Skeletal muscle satellite cell (primary cell): ENCODE measurements around the gene ASPDH.

Source experiments
- H3K27me3 ChIP-seq: 2 replicates; pipeline ENCODE4 v1.7.0; 2013; ENCODE audit warnings: low read length; ENCODE audit not compliant: control insufficient read depth, insufficient read depth
- H3K36me3 ChIP-seq: 2 replicates; pipeline ENCODE4 v1.7.0; 2013; ENCODE audit warnings: mild to moderate bottlenecking, control low read depth, low read length; ENCODE audit not compliant: insufficient read depth
- H3K4me1 ChIP-seq: 2 replicates; pipeline ENCODE4 v1.7.0; 2013; ENCODE audit warnings: low read length; ENCODE audit not compliant: control insufficient read depth, insufficient read depth
- H3K4me2 ChIP-seq: 2 replicates; pipeline ENCODE4 v1.7.0; 2013; ENCODE audit warnings: mild to moderate bottlenecking, low read length
- H3K4me3 ChIP-seq: 2 replicates; pipeline ENCODE4 v1.7.0; 2013; ENCODE audit warnings: low read length
- H3K9ac ChIP-seq: 2 replicates; pipeline ENCODE4 v1.7.0; 2013; ENCODE audit warnings: mild to moderate bottlenecking, low read depth, low read length, moderate library complexity
- H3K9me3 ChIP-seq: replicated peaks from 2 replicates; pipeline ENCODE4 v1.7.0; 2013; ENCODE audit warnings: mild to moderate bottlenecking, control low read depth, low read length

The ASPDH gene

GRCh38 chr19:50500060-50500752 lies 13.5 kb downstream of the ASPDH start:
- no peak overlapping the region for H3K9ac ChIP-seq
- no peaks in the 10 kb centered on the region for H3K9me3 ChIP-seq
- no peaks in the 10 kb centered on the region for H3K36me3 ChIP-seq
- H3K4me3 ChIP-seq, result no peak overlapping the region
- peaks cover 49% of the 10 kb centered on the region for H3K27me3 ChIP-seq
- H3K4me2 ChIP-seq, result no peak overlapping the region
- H3K4me1 ChIP-seq, result no peaks in the 10 kb centered on the region

- Histone ChIP-seq H3K9me3 (no peaks in the 10 kb centered on the region), H3K27me3 (peaks cover 60% of the 10 kb centered on the region), H3K4me1 (no peaks in the 10 kb centered on the region), H3K4me3 (no peak overlapping the region), H3K9ac (no peak overlapping the region), H3K36me3 (no peaks in the 10 kb centered on the region), H3K4me2 (no peak overlapping the region)
Observed at GRCh38 chr19:50498219-50499056, 15.3 kb downstream of the ASPDH start.

- H3K9ac ChIP-seq, result no peak overlapping the region
- no peak overlapping the region for H3K4me2 ChIP-seq
- no peak overlapping the region for H3K4me3 ChIP-seq
- H3K36me3 ChIP-seq, result no peaks in the 10 kb centered on the region
- peaks cover 69% of the 10 kb centered on the region for H3K27me3 ChIP-seq
- H3K4me1 ChIP-seq, result no peaks in the 10 kb centered on the region
- H3K9me3 ChIP-seq, result no peaks in the 10 kb centered on the region
Observed at GRCh38 chr19:50497022-50497405, 16.7 kb downstream of the ASPDH start.

- no peak overlapping the region for H3K9ac ChIP-seq
- H3K36me3 ChIP-seq, result no peaks in the 10 kb centered on the region
- no peak overlapping the region for H3K4me3 ChIP-seq
- no peaks in the 10 kb centered on the region for H3K4me1 ChIP-seq
- no peaks in the 10 kb centered on the region for H3K9me3 ChIP-seq
- peaks cover 72% of the 10 kb centered on the region for H3K27me3 ChIP-seq
- no peak overlapping the region for H3K4me2 ChIP-seq
Observed at GRCh38 chr19:50496189-50497021, 17.3 kb downstream of the ASPDH start.

GRCh38 chr19:50495020-50495531 lies 18.6 kb downstream of the ASPDH start:
- H3K36me3 ChIP-seq, result no peaks in the 10 kb centered on the region
- no peak overlapping the region for H3K4me2 ChIP-seq
- no peak overlapping the region for H3K4me3 ChIP-seq
- peaks cover 69% of the 10 kb centered on the region for H3K27me3 ChIP-seq
- no peaks in the 10 kb centered on the region for H3K9me3 ChIP-seq
- H3K4me1 ChIP-seq, result no peaks in the 10 kb centered on the region
- no peak overlapping the region for H3K9ac ChIP-seq

- no peaks in the 10 kb centered on the region for H3K36me3 ChIP-seq
- H3K27me3 ChIP-seq, result peaks cover 69% of the 10 kb centered on the region
- H3K9ac ChIP-seq, result no peak overlapping the region
- no peak overlapping the region for H3K4me2 ChIP-seq
- no peaks in the 10 kb centered on the region for H3K9me3 ChIP-seq
- no peak overlapping the region for H3K4me3 ChIP-seq
- no peaks in the 10 kb centered on the region for H3K4me1 ChIP-seq
Observed at GRCh38 chr19:50494186-50495019, 19.3 kb downstream of the ASPDH start.

GRCh38 chr19:50493171-50493570 lies 20.5 kb downstream of the ASPDH start:
- no peak overlapping the region for H3K4me2 ChIP-seq
- H3K4me1 ChIP-seq, result no peaks in the 10 kb centered on the region
- peaks cover 71% of the 10 kb centered on the region for H3K27me3 ChIP-seq
- no peaks in the 10 kb centered on the region for H3K9me3 ChIP-seq
- no peaks in the 10 kb centered on the region for H3K36me3 ChIP-seq
- no peak overlapping the region for H3K4me3 ChIP-seq
- H3K9ac ChIP-seq, result no peak overlapping the region

- Histone ChIP-seq H3K4me1 (no peaks in the 10 kb centered on the region), H3K36me3 (no peaks in the 10 kb centered on the region), H3K27me3 (peaks cover 68% of the 10 kb centered on the region)
Observed at GRCh38 chr19:50492303-50493052, 21.2 kb downstream of the ASPDH start.

GRCh38 chr19:50490991-50491472 lies 22.7 kb downstream of the ASPDH start:
- no peaks in the 10 kb centered on the region for H3K9me3 ChIP-seq
- no peaks in the 10 kb centered on the region for H3K36me3 ChIP-seq
- H3K27me3 ChIP-seq, result peaks cover 68% of the 10 kb centered on the region
- no peak overlapping the region for H3K9ac ChIP-seq
- no peaks in the 10 kb centered on the region for H3K4me1 ChIP-seq
- H3K4me3 ChIP-seq, result no peak overlapping the region
- H3K4me2 ChIP-seq, result no peak overlapping the region

More at GRCh38 chr19:50492303-50493052, 21.2 kb downstream of the ASPDH start:
- no peak overlapping the region for H3K4me2 ChIP-seq
- H3K4me3 ChIP-seq, result no peak overlapping the region
- H3K9ac ChIP-seq, result no peak overlapping the region
- no peaks in the 10 kb centered on the region for H3K9me3 ChIP-seq

- H3K36me3 ChIP-seq, result no peaks in the 10 kb centered on the region
- H3K4me1 ChIP-seq, result no peaks in the 10 kb centered on the region
- peaks cover 67% of the 10 kb centered on the region for H3K27me3 ChIP-seq
- H3K4me3 ChIP-seq, result no peak overlapping the region
- no peaks in the 10 kb centered on the region for H3K9me3 ChIP-seq
- no peak overlapping the region for H3K4me2 ChIP-seq
- no peak overlapping the region for H3K9ac ChIP-seq
Observed at GRCh38 chr19:50490411-50490811, 23.3 kb downstream of the ASPDH start.
